Measurements from ENCODE around the gene SMAD3.
"Not testable (repeated sequence)": the region's sequence is repeated elsewhere in the genome, so short reads cannot be mapped to it uniquely, and the experiment has no call there.

SMAD3 gene

GRCh38 chr15:67146234-67146633 is 80.8 kb downstream of the SMAD3 start:
- no peak for DNase-seq

- no peak for DNase-seq
Measured at GRCh38 chr15:67146875-67147381, 81.5 kb downstream of the SMAD3 start.

- DNase-seq: no peak
Measured at GRCh38 chr15:67147396-67147949, 82.1 kb downstream of the SMAD3 start.

GRCh38 chr15:67148196-67148701 is 82.8 kb downstream of the SMAD3 start:
- DNase-seq: no peak

- no peak for DNase-seq
Measured at GRCh38 chr15:67149068-67149772, 83.8 kb downstream of the SMAD3 start.

GRCh38 chr15:67149773-67150022 is 84.3 kb downstream of the SMAD3 start:
- DNase-seq: no peak

GRCh38 chr15:67150023-67150860 is 84.8 kb downstream of the SMAD3 start:
- no peak for DNase-seq

- DNase-seq: no peak
Measured at GRCh38 chr15:67152429-67152828, 87.0 kb downstream of the SMAD3 start.

GRCh38 chr15:67153044-67153443 is 87.6 kb downstream of the SMAD3 start:
- not testable (repeated sequence) for DNase-seq

GRCh38 chr15:67154249-67154648 is 88.8 kb downstream of the SMAD3 start:
- no peak for DNase-seq

- no peak for DNase-seq
Measured at GRCh38 chr15:67156426-67156825, 91.0 kb downstream of the SMAD3 start.

GRCh38 chr15:67156834-67157233 is 91.4 kb downstream of the SMAD3 start:
- DNase-seq: no peak

- DNase-seq: no peak
Measured at GRCh38 chr15:67157521-67158252, 92.3 kb downstream of the SMAD3 start.

- DNase-seq: no peak
Measured at GRCh38 chr15:67158367-67158766, 93.0 kb downstream of the SMAD3 start.

- DNase-seq: no peak
Measured at GRCh38 chr15:67161412-67161811, 96.0 kb downstream of the SMAD3 start.

GRCh38 chr15:67161881-67162280 is 96.5 kb downstream of the SMAD3 start:
- no peak for DNase-seq

GRCh38 chr15:67163180-67163579 is 97.8 kb downstream of the SMAD3 start:
- no peak for DNase-seq

- DNase-seq: no peak
Measured at GRCh38 chr15:67164401-67164791, 99.0 kb downstream of the SMAD3 start.

- DNase-seq: no peak
Measured at GRCh38 chr15:67164811-67165253, 99.4 kb downstream of the SMAD3 start.

GRCh38 chr15:67165254-67166253 is 100.2 kb downstream of the SMAD3 start:
- no peak for DNase-seq

GRCh38 chr15:67166280-67167009 is 101.0 kb downstream of the SMAD3 start:
- DNase-seq: no peak
